GM12865 (cell line): ENCODE measurements around the gene CNTF.

Experiments used
- DNase-seq: peaks from one replicate; pipeline ENCODE4 v3.0.0; 2010; ENCODE audit warnings: low read depth
- H3K4me3 ChIP-seq: 2 replicates; pipeline ENCODE4 v1.5.1; 2011; ENCODE audit warnings: mild to moderate bottlenecking, low read depth, low read length, control low read depth
- CTCF ChIP-seq: IDR thresholded peaks from 2 replicates; pipeline ENCODE4 v1.5.1; 2011; ENCODE audit warnings: low read length, control low read depth, low read depth, inconsistent platforms; ENCODE audit not compliant: insufficient read depth; ENCODE audit errors: missing control alignments

CNTF gene

GRCh38 chr11:58631378-58631777 lies 8.9 kb downstream of the CNTF start:
- TF ChIP-seq CTCF, result no peak
- H3K4me3 ChIP-seq, result no peak overlapping the region
- DNase-seq, result no peak

- no peak for DNase-seq
- TF ChIP-seq CTCF, result no peak
- H3K4me3 ChIP-seq, result no peak overlapping the region
Measured at GRCh38 chr11:58632510-58632909, 10.0 kb downstream of the CNTF start.

DNA sequence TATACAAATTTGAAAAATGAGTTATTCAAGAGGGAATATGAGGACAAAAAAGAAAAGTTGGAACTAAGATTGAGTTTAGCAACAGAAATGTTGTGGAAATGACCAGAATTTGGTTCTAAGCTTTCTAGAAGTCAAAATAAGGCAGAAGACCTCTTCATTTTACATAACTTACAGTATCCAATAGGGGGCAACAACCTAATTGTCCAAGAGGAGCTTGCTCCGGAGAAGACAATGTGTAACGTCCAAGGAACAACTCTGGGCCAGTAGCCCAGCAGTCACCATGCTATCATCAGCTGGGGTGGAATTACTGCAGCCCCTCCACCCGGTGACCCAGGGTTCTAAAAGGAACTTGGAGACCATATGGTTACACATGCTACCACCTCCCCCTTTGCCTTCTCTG lies 14.1 kb downstream of the CNTF start:
- TF ChIP-seq CTCF, result no peak
- DNase-seq, result no peak
- no peak overlapping the region for H3K4me3 ChIP-seq

DNA sequence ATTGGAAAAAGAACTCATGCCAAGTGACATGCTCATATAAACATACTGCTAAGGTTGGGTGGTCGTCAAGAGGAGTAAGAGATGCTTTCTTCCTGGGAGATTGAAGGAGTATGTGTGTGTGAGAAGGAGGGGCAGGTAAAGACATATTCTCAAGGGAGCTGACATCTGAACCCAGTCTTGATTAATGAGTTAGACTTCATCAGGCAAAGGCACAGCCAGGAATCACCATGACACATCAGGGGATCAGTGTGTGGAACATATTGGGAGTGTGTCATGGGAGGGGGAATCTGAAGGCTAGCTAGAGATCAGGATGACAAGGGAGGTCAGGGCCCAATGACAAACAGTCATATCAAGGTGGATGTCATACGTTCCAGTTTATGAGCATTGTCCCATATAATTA lies 14.9 kb downstream of the CNTF start:
- no peak for DNase-seq
- TF ChIP-seq CTCF, result no peak
- no peak overlapping the region for H3K4me3 ChIP-seq

GRCh38 chr11:58639103-58639502 lies 16.6 kb downstream of the CNTF start:
- TF ChIP-seq CTCF, result no peak
- no peak overlapping the region for H3K4me3 ChIP-seq
- DNase-seq, result no peak

- H3K4me3 ChIP-seq, result no peak overlapping the region
- no peak for TF ChIP-seq CTCF
- no peak for DNase-seq
Measured at GRCh38 chr11:58639669-58640068, 17.2 kb downstream of the CNTF start.

DNA sequence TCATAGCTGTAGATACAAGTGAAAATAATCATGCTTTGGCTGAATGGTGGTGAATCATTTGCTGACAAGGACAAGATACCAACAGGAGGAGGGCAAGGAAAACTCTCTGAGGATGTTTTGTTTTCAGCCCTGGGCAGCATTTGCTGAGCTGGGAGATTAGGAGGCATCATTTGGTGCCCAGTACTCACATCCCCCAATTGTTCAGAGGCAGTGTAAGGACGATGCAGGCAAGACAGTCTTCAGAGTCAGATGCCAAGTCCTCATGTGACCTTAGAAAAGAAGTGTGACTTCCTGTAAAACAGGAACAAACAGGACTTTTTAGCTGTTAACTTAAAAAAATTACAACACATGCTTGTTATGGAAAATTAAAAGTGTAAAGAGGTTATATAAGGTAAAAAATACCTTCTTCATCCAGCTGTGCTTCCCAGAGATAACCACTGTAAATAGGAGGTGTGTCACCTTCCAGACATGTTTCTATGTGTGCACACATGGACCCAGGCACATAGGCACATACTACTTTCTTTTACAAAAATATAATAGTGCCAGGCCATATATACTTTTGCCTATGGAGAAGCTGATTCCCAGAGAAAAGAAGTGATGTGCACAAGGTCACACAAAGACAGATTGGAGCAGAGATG lies 18.0 kb downstream of the CNTF start:
- H3K4me3 ChIP-seq, result no peak overlapping the region
- no peak for DNase-seq
- no peak for TF ChIP-seq CTCF
